OCI-LY1 (cell line): ENCODE measurements around the gene CRAMP1.

ENCODE experiments used
- EZH2 ChIP-seq: fragments of 200-600 bp; sonication (generic), shearing (Covaris generic); IDR thresholded peaks from 2 replicates; pipeline ENCODE4 v1.8.0; 2017; ENCODE audit warnings: borderline replicate concordance, mixed run types, mild to moderate bottlenecking, antibody characterized with exemption, low read length, moderate library complexity, mixed read lengths
- TF ChIP-seq, protein P1 (sequence below): fragments of 200-600 bp; sonication (generic), shearing (Covaris generic); IDR thresholded peaks from 2 replicates; pipeline ENCODE4 v1.5.1; 2017; ENCODE audit warnings: mild to moderate bottlenecking, antibody characterized with exemption, low read length, moderate library complexity, mixed read lengths

DNA sequence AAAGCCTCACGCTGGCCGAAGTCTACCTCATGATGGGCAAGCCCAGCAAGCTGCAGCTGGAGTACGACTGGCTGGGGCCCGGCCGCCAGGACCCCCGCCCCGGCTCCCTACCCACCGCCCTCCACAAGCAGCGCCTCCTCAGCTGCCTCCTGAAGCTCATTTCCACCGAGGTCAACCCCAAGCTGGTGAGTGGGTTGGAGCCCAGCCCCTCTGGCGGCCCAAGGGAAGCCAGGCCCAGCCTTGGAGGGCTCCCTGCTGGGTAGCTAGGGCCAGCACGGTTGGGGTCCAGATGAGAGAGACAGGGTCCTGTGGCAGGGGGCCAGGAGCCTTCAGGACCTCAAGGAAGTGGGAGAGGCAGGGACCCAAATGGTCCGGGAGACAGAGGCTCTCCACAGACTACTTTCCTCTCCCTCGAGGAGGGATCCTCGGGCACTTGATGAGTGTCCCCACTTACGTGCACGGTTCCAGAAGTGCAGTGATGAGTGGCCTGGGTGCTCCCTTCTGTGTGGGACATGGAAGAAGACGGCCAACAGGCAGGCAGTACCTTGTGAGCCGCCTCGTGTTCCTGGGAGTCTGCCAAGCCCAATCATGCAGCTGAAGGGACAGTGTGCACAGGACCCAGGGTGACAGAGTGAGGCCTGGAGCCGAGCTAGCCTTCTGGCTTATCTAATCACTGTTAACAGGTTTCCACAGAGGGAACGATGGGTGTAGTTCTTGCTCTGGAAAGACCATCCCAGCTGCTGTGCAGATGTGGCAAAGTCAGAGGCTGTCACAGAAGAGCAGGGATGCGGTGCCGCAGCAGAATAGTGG lies 44.9 kb downstream of the CRAMP1 start:
- TF ChIP-seq, protein P1, sequence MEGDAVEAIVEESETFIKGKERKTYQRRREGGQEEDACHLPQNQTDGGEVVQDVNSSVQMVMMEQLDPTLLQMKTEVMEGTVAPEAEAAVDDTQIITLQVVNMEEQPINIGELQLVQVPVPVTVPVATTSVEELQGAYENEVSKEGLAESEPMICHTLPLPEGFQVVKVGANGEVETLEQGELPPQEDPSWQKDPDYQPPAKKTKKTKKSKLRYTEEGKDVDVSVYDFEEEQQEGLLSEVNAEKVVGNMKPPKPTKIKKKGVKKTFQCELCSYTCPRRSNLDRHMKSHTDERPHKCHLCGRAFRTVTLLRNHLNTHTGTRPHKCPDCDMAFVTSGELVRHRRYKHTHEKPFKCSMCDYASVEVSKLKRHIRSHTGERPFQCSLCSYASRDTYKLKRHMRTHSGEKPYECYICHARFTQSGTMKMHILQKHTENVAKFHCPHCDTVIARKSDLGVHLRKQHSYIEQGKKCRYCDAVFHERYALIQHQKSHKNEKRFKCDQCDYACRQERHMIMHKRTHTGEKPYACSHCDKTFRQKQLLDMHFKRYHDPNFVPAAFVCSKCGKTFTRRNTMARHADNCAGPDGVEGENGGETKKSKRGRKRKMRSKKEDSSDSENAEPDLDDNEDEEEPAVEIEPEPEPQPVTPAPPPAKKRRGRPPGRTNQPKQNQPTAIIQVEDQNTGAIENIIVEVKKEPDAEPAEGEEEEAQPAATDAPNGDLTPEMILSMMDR = no peak
- no peak for TF ChIP-seq EZH2
